Measurements from ENCODE around the gene STX8. TPM values are rescaled to one million over a fixed set of nuclear protein-coding genes. Genes with fewer than 3 reads are reported as not detected.
"Not testable (repeated sequence)": the region's sequence is repeated elsewhere in the genome, so short reads cannot be mapped to it uniquely, and the experiment has no call there.

The STX8 gene
- total RNA-seq, 2 donors from 2014 or later: 41.6 to 57.2 TPM

DNA sequence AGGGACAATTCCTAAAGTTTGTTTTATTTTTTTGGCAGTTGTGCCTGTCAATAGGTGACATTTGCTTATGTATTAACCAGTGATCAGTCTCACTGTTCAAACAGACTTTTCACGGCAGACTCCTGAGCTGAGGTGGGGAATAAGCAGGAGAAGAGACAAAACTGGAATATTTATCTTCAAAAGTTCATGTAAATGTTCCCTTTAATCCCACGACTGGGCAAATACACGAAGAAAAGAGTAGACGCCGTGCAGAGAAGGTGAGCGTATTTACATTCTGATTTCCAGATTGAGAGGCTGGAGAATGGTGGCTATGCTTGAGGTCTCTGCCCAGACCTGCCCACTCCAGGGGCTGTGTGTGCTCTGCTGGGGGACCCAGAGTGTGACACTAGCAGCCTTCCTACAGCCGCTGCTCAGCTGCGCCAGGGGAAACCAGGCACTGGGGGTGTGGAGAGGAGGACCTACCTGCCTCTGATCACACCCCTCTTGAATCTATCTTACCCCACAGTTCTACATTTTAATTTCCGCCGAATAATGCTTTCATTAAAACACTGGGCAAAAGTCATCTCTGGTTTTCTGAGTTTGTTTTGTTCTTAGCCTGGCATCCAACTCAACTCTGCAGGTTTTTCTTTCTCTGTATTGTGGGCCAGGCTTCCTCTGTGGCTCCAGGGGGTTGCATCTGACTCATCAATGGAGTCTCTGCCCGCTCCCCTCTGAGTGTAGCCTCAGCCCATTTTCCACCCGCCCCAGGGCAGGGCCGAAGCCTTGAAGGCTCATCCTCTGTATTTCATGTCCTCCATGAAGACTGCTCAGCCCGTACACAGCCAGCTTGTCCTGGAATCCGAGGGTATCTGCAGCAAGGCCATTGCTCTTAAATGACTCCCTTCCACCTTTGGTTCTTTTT is 317.3 kb downstream of the STX8 start:
- Histone ChIP-seq H3K9ac (ENCODE audit: low read depth in 2 of 2, low read length in 2 of 2) (no peak overlapping the region), H3K4me1 (peaks cover 8% of the 10 kb centered on the region), H3K36me3 (no peaks in the 10 kb centered on the region), H3K9me3 (no peaks in the 10 kb centered on the region), H3K27me3 (no peaks in the 10 kb centered on the region), H3K4me3 (no peak overlapping the region), H3K27ac (no peak overlapping the region)
- TF ChIP-seq, protein P1, sequence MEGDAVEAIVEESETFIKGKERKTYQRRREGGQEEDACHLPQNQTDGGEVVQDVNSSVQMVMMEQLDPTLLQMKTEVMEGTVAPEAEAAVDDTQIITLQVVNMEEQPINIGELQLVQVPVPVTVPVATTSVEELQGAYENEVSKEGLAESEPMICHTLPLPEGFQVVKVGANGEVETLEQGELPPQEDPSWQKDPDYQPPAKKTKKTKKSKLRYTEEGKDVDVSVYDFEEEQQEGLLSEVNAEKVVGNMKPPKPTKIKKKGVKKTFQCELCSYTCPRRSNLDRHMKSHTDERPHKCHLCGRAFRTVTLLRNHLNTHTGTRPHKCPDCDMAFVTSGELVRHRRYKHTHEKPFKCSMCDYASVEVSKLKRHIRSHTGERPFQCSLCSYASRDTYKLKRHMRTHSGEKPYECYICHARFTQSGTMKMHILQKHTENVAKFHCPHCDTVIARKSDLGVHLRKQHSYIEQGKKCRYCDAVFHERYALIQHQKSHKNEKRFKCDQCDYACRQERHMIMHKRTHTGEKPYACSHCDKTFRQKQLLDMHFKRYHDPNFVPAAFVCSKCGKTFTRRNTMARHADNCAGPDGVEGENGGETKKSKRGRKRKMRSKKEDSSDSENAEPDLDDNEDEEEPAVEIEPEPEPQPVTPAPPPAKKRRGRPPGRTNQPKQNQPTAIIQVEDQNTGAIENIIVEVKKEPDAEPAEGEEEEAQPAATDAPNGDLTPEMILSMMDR (IDR thresholded peaks at IDR 0.05): no peak
- DNase-seq: no peak
- intact Hi-C loops (cut with DNase I): no loop called here

- H3K4me1 ChIP-seq: not testable (repeated sequence)
Observed at GRCh38 chr17:9257630-9257965, 318.0 kb downstream of the STX8 start.

GRCh38 chr17:9256751-9257629 is 318.6 kb downstream of the STX8 start:
- Histone ChIP-seq H3K9ac (ENCODE audit: low read depth in 2 of 2, low read length in 2 of 2) (peak overlapping the region in 1 of 2 donors; percentile 51), H3K4me3 (no peak overlapping the region), H3K27ac (peak overlapping the region; percentile 2), H3K9me3 (no peaks in the 10 kb centered on the region), H3K4me1 (peaks cover 8% of the 10 kb centered on the region), H3K36me3 (no peaks in the 10 kb centered on the region), H3K27me3 (no peaks in the 10 kb centered on the region)
- intact Hi-C loops (cut with DNase I): no loop called here
- TF ChIP-seq, protein P1 (IDR thresholded peaks at IDR 0.05): no peak
- DNase-seq: peak; percentile 55

More at GRCh38 chr17:9257630-9257965, 318.0 kb downstream of the STX8 start:
- H3K27me3 ChIP-seq; H3K9me3 ChIP-seq; H3K9ac ChIP-seq (ENCODE audit: low read depth in 2 of 2, low read length in 2 of 2); H3K27ac ChIP-seq; H3K4me3 ChIP-seq; DNase-seq; H3K36me3 ChIP-seq; intact Hi-C loops (cut with DNase I): not testable (repeated sequence)

DNA sequence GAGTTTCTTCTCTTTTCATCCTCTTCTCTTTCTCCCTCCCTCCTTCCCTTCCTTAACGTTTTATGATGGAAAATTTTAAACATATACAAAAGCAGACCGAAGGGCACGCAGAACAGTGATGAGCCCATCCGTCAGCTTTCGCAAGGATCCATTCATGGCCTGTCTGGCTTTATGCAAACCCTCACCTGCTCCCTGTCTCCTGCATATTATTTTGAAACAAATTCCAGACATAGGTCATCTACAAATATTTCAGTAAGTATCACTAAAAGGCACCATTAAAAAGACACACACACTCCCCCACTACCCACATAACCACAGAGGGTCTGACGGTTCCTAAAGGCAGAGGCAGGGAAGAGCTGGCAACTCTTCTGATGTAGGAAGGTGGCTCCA is 319.3 kb downstream of the STX8 start:
- intact Hi-C loops (cut with DNase I): no loop called here
- H3K9ac ChIP-seq (ENCODE audit: low read depth in 2 of 2, low read length in 2 of 2): peak overlapping the region in 1 of 2 donors; percentile 51
- H3K27me3 ChIP-seq: no peaks in the 10 kb centered on the region
- H3K27ac ChIP-seq: peak overlapping the region; percentile 2
- no peaks in the 10 kb centered on the region for H3K9me3 ChIP-seq
- DNase-seq: no peak
- TF ChIP-seq, protein P1 (IDR thresholded peaks at IDR 0.05): no peak
- H3K4me3 ChIP-seq: no peak overlapping the region
- H3K36me3 ChIP-seq: no peaks in the 10 kb centered on the region
- H3K4me1 ChIP-seq: peaks cover 8% of the 10 kb centered on the region

GRCh38 chr17:9255833-9256232 is 319.8 kb downstream of the STX8 start:
- Histone ChIP-seq H3K4me3 (no peak overlapping the region), H3K9ac (ENCODE audit: low read depth in 2 of 2, low read length in 2 of 2) (no peak overlapping the region), H3K4me1 (peaks cover 8% of the 10 kb centered on the region), H3K9me3 (no peaks in the 10 kb centered on the region), H3K36me3 (no peaks in the 10 kb centered on the region), H3K27ac (no peak overlapping the region), H3K27me3 (no peaks in the 10 kb centered on the region)
- intact Hi-C loops (cut with DNase I): no loop called here
- TF ChIP-seq, protein P1 (IDR thresholded peaks at IDR 0.05): no peak
- no peak for DNase-seq
